Liver (tissue), 3 donors: ENCODE measurements around the gene IRAK1BP1.

Experiments
- CTCF ChIP-seq: fragments of 150-350 bp; IDR thresholded peaks from 2 replicates; pipeline ENCODE4 v1.5.1; 2017; ENCODE audit warnings: improper control_type of control experiment, low read depth, low read length; ENCODE audit not compliant: missing input control
- EGR1 ChIP-seq, 2 donors: IDR thresholded peaks; 2 replicates each; pipeline ENCODE4 v1.6.1; 2016 to 2018; ENCODE audit warnings: antibody characterized with exemption in 2 of 2, low read depth in 2 of 2
- GABPA ChIP-seq, 2 donors: IDR thresholded peaks in 1 of 2; conservative IDR thresholded peaks in 1 of 2; 2 replicates each; pipeline ENCODE4 v1.6.1; 2016; ENCODE audit warnings: antibody characterized with exemption in 2 of 2, mild to moderate bottlenecking in 1 of 2, moderate library complexity in 1 of 2
- JUND ChIP-seq, 2 donors: IDR thresholded peaks; 2 replicates each; pipeline ENCODE4 v1.6.1; 2016; ENCODE audit warnings: antibody characterized with exemption in 2 of 2
- REST ChIP-seq: IDR thresholded peaks from 2 replicates; pipeline ENCODE4 v1.6.1; 2016; ENCODE audit warnings: antibody characterized with exemption, mild to moderate bottlenecking
- TAF1 ChIP-seq: conservative IDR thresholded peaks from 2 replicates; pipeline ENCODE4 v1.6.1; 2016; ENCODE audit warnings: antibody characterized with exemption, mild to moderate bottlenecking
- YY1 ChIP-seq: IDR thresholded peaks from 2 replicates; pipeline ENCODE4 v1.6.1; 2016; ENCODE audit warnings: antibody characterized with exemption, mild to moderate bottlenecking
- TF ChIP-seq, protein P1 (sequence below): IDR thresholded peaks from 2 replicates; pipeline ENCODE4 v1.6.1; 2016; ENCODE audit warnings: antibody characterized with exemption
- donor health status: healthy.
- donor health status: healthy.

DNA sequence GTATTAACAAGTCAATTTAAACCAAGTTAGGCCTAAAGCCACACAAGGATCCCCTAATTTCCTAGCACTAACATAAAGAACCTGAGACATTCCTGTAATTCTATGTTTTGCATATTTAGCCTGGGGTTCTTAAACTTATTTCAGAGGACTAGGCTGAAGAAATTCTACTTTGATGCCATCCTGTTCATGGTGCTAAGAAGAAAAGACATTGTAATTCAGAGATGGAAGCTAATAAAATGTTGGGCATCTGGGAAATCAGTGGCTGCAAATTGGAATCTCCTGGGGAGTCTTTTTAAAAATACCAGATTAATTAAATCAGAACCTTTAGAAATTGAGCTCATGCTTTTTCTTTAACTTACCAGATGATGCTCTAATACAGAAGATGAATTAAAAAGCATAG lies 26.2 kb upstream of the IRAK1BP1 start:
- TF ChIP-seq CTCF (no peak), TAF1 (no peak), YY1 (no peak), REST (no peak), EGR1 (IDR thresholded peaks at IDR 0.05; ENCODE audit: low read depth in 2 of 2) (no peak), JUND (IDR thresholded peaks at IDR 0.05) (no peak), GABPA (IDR thresholded peaks at IDR 0.05 in 1 of 2, conservative IDR thresholded peaks at IDR 0.05 in 1 of 2) (no peak)
- TF ChIP-seq, protein P1, sequence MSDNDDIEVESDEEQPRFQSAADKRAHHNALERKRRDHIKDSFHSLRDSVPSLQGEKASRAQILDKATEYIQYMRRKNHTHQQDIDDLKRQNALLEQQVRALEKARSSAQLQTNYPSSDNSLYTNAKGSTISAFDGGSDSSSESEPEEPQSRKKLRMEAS: no peak
